Activated CD4-positive, alpha-beta T cell treated with anti-CD3 and anti-CD28 coated beads for 24 hours (primary cell): ENCODE results near the gene MICU1.
"Not testable (repeated sequence)": the region's sequence is repeated elsewhere in the genome, so short reads cannot be mapped to it uniquely, and the experiment has no call there.

Experiments
- DNase-seq, 2 donors: peaks; one replicate each; pipeline ENCODE4 v3.0.0-alpha.2; 2020; ENCODE audit warnings: low read depth in 2 of 2

The MICU1 gene

DNA sequence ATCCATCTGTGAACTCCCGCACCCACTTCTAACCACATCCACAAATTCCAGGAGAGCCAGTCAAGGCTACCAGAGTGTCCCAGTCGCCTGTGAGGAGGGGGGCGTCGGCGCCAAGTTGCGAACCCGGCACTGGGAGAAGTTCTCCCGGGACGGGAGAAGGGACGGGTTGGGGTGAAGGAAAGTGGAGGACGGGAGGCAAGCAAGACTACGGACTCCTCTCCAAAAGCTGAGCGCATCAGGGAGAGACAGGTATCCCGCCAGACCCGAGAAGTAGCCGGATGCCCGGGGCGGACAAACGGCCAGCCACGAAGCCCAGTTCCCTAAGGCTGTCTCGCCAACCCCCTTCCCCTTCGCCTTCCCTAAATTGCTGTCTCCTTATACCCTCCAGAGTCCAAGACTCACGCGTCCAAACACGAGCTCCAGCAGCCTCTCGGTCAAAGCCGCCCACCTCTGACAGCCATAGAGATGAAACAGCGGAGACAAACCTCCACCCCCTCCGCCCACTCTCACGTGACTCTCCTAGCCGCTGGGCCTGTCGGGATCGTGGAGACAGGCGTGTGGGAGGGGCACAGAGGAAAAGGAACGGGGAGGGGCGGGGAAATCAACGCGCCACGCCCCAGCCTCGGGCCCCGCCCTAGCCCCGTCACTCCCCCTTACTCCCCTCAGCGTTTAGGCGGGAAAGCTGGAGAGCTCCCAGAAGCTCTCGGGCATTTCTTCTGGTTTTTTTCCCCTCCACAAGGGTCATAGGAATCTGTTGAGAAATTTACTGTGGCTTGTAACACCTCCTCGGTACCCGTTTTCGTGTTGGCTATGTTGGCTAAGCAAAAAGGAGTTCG, at the start of gene MICU1:
TSS of gene MICU1 (minus strand) at position 472 of the 836 bp plus-strand sequence. CDS start 59,286 bp downstream, outside the sequence.
- peak; percentile 90 for DNase-seq

DNA sequence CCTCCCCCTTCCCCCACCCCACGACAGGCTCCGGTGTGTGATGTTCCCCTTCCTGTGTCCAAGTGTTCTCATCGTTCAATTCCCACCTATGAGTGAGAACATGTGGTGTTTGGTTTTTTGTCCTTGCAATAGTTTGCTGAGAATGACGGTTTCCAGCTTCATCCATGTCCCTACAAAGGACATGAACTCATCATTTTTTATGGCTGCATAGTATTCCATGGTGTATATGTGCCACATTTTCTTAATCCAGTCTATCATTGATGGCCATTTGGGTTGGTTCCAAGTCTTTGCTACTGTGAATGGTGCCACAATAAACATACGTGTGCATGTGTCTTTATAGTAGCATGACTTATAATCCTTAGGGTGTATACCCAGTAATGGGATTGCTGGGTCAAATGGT, 48.3 kb upstream of the MICU1 start:
- not testable (repeated sequence) for DNase-seq

DNA sequence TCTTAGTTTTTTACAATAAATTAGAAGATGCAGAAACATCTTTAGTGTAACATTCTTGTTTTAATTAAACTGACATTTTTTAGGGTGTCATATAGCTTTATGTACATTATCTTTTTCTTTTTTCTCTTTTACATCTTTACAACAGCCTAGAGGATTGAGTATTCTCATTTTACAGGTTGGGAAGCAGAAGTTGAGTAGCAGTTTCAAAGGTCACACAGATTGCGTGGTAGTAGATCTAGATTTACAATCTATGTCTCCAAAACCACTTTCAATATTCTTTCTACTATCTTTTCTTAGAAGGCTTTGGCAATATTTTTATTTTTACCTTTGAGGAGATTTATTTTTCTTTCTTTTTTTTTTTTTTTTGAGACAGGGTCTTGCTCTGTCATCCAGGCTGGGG, 47.4 kb upstream of the MICU1 start:
- no peak for DNase-seq

- no peak for DNase-seq
These were observed 41.5 kb upstream of the MICU1 start for GRCh38 chr10:72667207-72667864.

DNA sequence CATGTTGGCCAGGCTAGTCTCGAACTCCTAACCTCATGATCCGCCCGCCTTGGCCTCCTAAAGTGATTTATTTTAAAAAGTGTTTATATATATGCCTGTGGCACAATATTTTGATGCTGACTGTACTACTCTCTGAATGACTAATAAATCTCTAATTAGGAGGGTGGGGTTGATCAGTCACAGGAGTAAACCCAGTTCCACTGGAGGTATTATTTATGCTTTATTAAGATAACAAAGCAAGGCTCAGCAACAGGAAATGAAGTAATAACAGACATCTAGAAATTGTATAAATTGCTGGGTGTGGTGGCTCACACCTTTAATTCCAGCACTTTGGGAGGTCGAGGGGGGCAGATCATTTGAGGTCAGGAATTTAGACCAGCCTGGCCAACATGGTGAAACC, 40.0 kb upstream of the MICU1 start:
- no peak for DNase-seq

DNA sequence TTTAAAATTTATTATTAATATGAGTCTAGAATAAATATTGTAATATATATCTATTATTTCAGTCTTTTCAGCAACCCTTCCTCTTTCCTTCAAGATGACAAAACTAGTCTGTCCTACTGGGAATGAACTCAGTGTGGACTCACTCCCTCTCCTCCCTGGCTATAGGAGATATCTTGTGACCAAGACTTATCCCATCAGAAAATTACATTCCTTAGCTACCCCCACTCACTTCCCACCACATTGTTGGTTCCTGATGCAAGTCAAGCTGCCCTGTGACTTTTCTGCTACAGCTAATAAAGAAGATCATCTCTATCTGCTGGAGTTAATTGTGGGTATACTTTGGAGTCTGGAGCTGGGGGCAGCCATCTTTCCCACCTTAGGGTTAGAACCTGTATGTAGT, 38.1 kb upstream of the MICU1 start:
- DNase-seq, result no peak

DNA sequence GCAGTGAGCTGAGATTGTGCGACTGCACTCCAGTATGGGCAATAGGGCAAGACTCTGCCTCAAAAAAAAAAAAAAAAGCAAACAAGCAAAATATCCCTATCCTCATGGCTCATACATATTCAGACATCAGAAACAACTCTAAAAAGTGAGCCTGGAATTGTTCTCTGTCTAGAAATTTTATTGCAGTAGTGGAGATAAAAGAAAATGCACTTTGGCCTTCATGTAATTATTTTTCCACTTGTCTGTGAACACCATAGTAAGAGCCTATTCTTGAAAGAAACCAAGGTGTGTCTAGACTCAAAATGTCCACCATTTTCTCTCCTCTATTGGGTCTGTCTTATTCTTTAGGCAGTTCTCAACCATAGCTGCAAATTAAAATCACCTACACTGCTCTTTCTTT, 35.6 kb upstream of the MICU1 start:
- no peak for DNase-seq

GRCh38 chr10:72660220-72660619, 34.3 kb upstream of the MICU1 start:
- no peak for DNase-seq

DNA sequence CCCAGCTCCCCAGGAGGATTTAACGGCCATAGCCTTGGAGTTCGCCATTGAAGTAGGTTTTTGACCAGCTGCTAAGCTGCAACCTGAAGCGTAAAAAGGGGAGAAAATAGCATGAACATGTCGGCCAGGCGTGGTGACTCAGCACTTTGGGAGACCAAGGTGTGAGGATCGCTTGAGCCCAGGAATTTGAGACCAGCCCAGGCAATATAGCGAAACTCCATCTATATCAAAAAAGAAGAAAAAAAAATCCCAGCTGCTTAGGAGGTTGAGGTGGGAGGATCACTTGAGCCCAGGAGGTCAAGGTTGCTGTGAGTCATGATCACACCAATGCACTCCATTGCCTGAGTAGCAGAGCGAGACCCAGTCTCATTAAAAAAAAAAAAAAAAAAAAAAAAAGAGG, 33.8 kb upstream of the MICU1 start:
- no peak for DNase-seq

DNA sequence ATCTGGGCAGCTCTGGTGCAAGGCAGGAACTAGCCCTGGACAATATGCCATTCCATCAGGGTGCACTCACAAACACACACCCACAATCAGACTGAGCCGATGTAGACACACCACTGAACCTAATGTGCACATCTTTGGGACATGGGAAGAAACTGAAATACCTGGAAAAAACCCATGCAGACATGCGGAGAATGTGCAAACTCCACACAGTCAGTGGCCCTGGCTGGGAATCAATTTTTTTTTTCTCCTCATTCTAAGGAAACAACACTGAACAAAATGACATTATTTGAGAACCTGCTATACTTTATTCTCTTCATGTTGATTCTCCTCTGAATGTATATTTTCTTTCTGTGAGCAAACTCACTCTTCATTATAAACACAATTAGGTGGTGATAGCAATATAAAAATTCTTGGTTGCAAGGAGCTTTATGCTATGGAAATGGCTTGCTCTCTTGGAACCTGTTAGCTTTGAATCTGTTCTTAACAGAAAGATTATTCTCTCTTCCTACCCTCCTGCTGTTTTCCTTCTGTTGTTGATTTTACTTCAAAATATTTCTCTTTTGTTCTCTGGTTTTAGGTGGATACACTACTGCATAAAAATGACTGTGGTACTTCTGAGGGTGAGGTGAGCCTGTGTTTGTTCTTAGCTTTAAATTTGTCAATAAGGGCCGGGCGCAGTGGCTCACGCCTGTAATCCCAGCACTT, 33.0 kb upstream of the MICU1 start:
- DNase-seq, result no peak

GRCh38 chr10:72654720-72655119, 28.8 kb upstream of the MICU1 start:
- DNase-seq, result no peak

DNA sequence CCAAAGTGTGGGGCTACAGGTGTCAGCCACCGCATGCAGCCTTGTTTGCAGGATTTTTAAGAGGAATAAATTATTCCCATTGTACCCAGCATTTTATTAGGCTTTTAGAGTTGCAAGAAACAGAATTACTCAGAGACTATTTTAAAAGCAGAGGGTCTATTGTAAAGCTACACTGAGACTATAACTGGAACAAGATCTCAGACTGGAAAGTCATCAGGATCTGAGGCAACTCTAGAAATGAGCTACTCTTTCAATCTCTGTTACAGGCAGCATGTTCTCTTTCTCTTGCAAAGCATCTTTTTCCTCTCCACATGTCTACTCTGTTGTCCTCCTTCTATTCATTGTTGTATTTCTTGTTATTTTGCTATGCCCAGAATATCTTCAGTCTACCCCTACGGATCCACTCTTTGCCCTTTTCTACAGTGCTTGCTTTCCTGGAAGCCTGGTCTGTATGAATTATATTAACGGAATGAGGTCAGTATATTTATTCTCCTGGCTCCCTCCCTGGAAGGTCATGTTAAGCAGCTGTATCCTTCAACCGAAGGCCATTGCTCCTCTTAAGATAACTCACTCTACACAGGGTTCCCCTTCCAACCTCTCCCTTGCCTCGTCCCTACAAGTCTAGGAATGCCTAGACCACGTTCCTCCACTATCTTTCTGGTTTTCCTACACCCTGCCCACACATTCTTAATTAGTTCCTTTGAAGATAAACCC, 27.7 kb upstream of the MICU1 start:
- DNase-seq, result no peak

DNA sequence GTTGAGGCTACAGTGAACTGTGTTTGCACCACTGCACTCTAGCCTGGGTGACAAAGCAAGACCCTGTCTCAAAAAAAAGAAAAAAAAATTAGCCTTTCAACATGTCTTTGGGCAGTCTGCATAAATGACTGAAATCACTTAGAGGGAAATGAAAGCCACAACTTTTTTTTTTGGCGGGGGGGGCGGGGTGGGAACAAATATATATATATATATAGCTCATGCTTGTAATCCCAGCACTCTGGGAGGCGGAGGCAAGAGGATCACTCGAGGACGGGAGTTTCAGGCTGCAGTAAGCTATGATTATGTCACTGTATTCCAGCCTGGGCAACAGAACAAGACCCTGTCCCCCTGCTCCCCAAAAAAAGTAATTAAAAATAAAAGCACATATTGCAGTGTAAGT, 23.4 kb upstream of the MICU1 start:
- no peak for DNase-seq

DNA sequence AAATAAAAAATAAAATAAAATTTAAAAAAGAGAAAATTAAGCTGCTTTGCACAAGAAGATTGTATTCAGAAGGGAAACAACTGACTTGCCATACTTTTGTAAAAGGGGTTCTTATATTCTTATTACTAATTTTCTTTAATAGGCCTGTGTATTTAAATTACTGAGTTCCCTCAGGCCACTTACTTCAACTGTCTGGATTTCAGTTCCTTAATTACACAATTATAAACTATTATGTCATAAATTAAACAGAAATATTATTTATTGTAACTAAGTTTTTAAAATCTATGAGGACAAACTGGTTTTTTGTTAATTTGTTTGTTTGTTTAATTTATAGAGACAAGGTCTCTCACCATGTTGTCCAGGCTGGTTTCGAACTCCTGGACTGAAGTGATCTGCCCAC, 22.4 kb upstream of the MICU1 start:
- no peak for DNase-seq

DNA sequence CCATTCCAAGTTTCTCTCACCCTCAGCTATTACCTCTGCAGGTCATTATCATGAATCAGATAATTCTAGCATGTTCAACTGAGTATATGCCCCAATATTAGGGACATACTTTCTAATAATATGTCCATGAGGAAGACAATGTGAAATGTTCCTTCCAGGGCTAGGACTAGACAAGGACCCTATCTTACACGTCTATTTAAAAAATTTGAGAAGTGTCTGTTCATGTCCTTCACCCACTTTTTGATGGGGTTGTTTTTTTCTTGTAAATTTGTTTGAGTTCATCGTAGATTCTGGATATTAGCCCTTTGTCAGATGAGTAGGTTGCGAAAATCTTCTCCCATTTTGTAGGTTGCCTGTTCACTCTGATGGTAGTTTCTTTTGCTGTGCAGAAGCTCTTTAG, 21.1 kb upstream of the MICU1 start:
- DNase-seq, result not testable (repeated sequence)

DNA sequence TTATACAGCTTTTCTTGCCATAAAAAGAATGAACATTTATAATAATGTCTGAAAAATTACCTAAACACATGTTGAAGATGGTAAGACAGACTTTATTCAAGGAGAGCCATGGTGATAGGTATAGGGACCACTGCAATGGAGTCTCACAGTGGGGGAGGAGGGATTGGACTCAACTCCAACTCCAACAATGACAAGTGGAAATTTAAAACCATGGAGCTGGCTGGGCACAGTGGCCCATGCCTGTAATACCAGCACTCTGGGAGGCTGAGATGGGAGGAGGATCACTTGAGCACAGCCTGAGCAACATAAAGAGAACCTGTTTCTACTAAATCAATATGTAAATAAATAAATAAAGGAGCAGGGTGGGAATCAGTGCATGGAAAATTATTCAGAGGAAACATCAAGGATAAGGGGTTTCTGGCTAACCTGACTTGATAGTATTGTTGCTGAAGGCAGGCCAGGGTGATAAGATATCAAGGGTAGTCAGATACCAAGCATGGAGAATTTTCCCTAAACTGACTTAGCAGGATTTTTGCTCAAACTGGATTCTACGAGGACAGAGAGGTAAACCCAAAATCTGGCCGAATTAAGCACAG, 19.5 kb upstream of the MICU1 start:
- no peak for DNase-seq

GRCh38 chr10:72642318-72642717, 16.4 kb upstream of the MICU1 start:
- DNase-seq, result no peak

- no peak for DNase-seq
These were observed 13.6 kb upstream of the MICU1 start for GRCh38 chr10:72639441-72639873.

DNA sequence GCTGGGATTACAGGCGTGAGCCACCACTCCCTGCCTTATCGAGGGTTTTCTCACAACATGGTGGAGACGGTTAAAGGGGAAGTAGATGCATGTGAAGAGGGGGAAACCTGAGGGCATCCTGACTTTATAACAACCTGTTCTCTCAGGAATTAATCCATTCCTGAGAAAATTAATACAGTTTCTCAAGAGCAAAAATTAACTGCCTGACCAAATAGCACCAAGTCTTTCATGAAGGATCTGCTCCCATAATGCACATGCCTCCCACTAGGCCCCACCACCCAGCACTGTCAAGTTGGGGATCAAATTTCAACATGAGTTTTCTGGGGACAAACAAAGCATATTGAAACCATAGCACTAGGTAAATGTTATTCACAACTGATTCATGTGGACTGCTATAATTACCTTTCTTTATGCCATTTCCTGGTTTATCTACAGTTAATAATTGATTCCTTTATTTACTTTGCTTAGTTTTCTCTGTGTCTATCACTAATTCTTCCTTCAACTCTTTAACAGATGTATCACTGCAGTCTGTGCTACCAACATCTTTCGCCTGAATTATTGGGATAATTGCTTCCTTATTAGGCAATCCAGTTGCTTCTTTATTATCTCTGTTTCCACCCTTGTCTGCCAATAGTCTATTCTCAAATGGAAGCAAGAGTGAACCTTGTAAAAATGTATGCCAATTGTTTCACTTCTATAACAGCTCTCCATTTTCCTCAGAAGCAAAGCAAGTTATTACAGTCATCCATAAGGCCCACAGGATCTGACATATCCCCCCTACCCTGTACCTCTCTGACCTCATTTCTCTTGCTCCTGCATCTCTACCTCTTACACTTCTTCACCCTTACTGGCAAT, 12.9 kb upstream of the MICU1 start:
- no peak for DNase-seq

DNA sequence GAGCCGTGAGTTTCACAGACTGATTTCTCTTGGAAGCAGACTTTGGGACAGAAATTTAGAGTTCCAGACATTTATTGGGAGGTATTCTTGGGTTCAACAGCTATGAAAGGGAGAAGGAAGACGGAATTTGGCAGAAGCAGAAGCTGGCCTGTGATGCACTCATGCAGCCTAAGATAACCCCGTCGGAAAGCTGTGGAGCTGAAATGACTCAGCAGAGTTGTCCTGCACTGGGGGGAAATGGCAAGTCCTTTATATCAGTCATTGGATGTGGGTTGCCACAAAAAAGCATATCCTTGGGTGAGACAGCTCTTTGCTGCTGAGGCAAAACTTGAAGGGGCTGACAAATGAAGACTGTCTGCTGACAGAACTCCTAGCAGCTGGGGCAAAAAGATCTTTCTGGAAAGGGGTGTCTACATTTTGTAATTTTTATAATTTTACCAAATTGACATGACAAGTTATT, 11.5 kb upstream of the MICU1 start:
- DNase-seq, result no peak

DNA sequence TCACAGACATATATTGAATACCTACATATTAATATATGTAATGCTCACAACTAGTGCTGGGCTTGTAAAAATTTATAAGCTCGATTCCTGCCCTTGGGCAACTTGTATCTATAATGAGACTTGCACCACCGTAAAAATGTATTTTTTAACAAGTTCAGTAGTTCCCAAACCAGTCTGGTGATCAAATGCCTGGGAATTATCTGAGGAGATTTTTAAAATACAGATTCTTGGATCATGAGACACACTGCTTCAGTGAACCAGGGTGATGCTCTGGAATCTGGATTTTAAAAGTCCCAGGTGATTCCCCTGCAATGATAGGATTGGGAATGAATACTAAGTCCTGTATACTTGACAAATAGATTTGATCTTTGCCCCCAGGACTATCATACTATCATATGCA, 4.3 kb upstream of the MICU1 start:
- no peak for DNase-seq
